ENCODE measurements around the gene CTCF. TPM values are rescaled to one million over a fixed set of nuclear protein-coding genes. Genes with fewer than 3 reads are reported as not detected.
A peak's percentile ranks its signal among the peaks of the same experiment; 100 is the strongest.

The CTCF gene
- total and polyA plus RNA-seq, 2 experiments from 2014 or later: 35.5 to 46.0 TPM

DNA sequence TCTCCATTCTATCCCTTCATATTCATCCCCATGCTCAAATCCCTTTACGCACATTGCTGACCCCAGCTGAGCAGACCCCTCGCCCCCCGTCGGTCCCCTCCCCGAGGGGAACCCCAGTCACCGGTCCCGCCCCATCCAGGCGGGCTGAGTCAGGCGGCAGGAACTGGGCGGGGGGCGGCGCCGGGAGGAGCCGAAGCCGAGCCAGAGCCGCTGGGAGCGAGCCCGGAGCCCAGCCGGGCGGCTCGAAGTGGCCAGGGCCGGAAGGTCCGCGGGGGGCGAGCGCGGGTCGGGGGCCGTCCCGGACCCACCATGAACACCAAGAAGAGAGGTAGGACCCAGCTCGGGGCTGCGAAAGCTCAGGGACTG is 25.1 kb upstream of the CTCF start:
- H3K27ac ChIP-seq: peak overlapping the region; percentile 56
- H2AFZ ChIP-seq: peak overlapping the region; percentile 66
- peaks cover 38% of the 10 kb centered on the region for H4K20me1 ChIP-seq (ENCODE audit: insufficient read depth, poor library complexity, severe bottlenecking)
- no peaks in the 10 kb centered on the region for H3K9me2 ChIP-seq (replicated peaks; ENCODE audit: insufficient read depth)
- peaks cover 13% of the 10 kb centered on the region for H3K4me1 ChIP-seq (ENCODE audit: insufficient read depth)
- WGBS (ENCODE audit: low lambda C conversion rate, missing lambda C conversion rate): 0% methylated on average over 2 of the region's 32 CpGs
- H3K4me3 ChIP-seq: peak overlapping the region; percentile 82
- TF ChIP-seq EZH2 (IDR thresholded peaks at IDR 0.05; ENCODE audit: borderline replicate concordance): no peak
- no peak for TF ChIP-seq EZH2phosphoT487 (IDR thresholded peaks at IDR 0.05; ENCODE audit: low read depth, severe bottlenecking, unreplicated experiment)
- TF ChIP-seq, protein P1, sequence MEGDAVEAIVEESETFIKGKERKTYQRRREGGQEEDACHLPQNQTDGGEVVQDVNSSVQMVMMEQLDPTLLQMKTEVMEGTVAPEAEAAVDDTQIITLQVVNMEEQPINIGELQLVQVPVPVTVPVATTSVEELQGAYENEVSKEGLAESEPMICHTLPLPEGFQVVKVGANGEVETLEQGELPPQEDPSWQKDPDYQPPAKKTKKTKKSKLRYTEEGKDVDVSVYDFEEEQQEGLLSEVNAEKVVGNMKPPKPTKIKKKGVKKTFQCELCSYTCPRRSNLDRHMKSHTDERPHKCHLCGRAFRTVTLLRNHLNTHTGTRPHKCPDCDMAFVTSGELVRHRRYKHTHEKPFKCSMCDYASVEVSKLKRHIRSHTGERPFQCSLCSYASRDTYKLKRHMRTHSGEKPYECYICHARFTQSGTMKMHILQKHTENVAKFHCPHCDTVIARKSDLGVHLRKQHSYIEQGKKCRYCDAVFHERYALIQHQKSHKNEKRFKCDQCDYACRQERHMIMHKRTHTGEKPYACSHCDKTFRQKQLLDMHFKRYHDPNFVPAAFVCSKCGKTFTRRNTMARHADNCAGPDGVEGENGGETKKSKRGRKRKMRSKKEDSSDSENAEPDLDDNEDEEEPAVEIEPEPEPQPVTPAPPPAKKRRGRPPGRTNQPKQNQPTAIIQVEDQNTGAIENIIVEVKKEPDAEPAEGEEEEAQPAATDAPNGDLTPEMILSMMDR (IDR thresholded peaks at IDR 0.05; ENCODE audit: poor library complexity): no peak
- peaks cover 14% of the 10 kb centered on the region for H3K79me2 ChIP-seq
- H3K4me2 ChIP-seq: peak overlapping the region; percentile 100
- no peaks in the 10 kb centered on the region for H3K36me3 ChIP-seq (replicated peaks; ENCODE audit: insufficient read depth, low read depth)
- no peaks in the 10 kb centered on the region for H3K9me3 ChIP-seq (ENCODE audit: low read depth)
- H3K27me3 ChIP-seq: no peaks in the 10 kb centered on the region
- DNase-seq (ENCODE audit: low spot score): peak; percentile 81

DNA sequence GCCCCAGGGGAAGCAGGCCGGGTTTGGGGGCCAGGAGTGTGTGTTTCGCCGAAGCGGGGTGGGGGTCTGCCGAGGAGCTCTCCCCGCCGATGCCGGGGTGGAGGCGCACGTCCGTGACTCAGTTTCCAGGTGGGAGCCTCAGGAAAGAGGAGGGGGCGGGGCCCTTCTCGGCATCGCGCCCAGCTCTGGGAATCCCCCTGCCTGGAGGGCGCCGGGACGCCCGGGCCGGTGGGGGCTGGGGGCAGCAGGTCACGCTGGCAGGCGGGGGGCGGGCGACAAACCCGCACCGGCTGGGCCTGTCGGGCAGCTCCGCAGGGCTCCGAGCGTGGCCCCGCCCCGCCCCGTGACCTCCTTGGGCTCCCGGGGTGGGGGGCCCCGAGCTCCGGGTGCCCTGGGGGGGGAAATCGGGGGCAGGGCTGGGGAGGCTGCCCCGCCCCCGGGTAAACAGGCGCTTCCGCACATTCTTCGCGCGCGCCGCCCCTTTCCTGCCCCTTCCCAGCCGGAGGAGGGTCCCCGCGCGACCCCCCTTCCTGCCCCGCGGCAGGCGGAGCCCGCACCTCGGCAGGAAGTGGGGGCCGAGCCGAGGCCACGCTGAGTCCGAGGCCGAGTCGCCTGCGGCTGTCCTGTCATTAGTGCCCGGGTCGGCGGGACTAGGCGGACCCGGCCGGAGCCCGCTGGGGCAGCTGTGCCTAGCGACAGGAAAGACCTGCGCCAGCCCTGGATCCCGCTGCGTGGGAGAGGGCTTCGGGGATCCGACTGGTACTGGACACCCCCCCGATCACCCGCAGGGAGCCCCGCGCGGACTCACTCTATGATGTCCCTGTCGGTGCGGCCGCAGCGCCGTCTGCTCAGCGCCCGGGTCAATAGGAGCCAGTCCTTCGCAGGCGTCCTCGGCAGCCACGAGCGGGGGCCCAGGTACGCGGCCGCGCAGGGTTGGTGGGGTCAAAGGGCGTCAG is 24.4 kb upstream of the CTCF start:
- TF ChIP-seq, protein P1 (IDR thresholded peaks at IDR 0.05; ENCODE audit: poor library complexity): no peak
- TF ChIP-seq EZH2 (IDR thresholded peaks at IDR 0.05; ENCODE audit: borderline replicate concordance): peak; percentile 3
- H3K4me3 ChIP-seq: peak overlapping the region; percentile 82
- H4K20me1 ChIP-seq (ENCODE audit: insufficient read depth, poor library complexity, severe bottlenecking): peaks cover 38% of the 10 kb centered on the region
- H3K36me3 ChIP-seq (replicated peaks; ENCODE audit: insufficient read depth, low read depth): no peaks in the 10 kb centered on the region
- H3K9me3 ChIP-seq (ENCODE audit: low read depth): no peaks in the 10 kb centered on the region
- peaks cover 13% of the 10 kb centered on the region for H3K4me1 ChIP-seq (ENCODE audit: insufficient read depth)
- peak overlapping the region; percentile 100 for H3K4me2 ChIP-seq
- H3K9me2 ChIP-seq (replicated peaks; ENCODE audit: insufficient read depth): no peaks in the 10 kb centered on the region
- DNase-seq (ENCODE audit: low spot score): peak; percentile 79
- peaks cover 9% of the 10 kb centered on the region for H3K79me2 ChIP-seq
- peak overlapping the region; percentile 56 for H3K27ac ChIP-seq
- H2AFZ ChIP-seq: peak overlapping the region; percentile 66
- 2% methylated on average over 36 of the region's 97 CpGs for WGBS (ENCODE audit: low lambda C conversion rate, missing lambda C conversion rate)
- H3K27me3 ChIP-seq: no peaks in the 10 kb centered on the region

DNA sequence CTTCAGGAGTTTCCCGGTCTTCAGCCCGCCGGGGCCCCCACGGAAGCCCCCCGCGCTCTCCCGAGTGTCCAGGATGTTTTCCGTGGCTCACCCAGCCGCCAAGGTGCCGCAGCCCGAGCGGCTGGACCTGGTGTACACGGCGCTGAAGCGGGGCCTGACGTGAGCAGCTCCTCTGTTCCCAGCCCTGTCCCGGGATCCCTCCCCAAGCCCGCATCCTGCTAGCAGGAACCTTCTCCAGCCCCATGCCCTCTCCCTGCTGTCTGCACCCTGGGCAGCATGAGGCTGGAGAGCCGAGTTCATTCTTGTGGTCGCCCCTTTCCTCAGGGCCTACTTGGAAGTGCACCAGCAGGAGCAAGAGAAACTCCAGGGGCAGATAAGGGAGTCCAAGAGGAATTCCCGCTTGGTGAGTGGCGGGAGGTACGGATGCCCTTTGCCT is 23.6 kb upstream of the CTCF start:
- H3K79me2 ChIP-seq: peaks cover 6% of the 10 kb centered on the region
- H3K4me1 ChIP-seq (ENCODE audit: insufficient read depth): peaks cover 13% of the 10 kb centered on the region
- DNase-seq (ENCODE audit: low spot score): no peak
- TF ChIP-seq EZH2 (IDR thresholded peaks at IDR 0.05; ENCODE audit: borderline replicate concordance) (no peak), EZH2phosphoT487 (IDR thresholded peaks at IDR 0.05; ENCODE audit: low read depth, severe bottlenecking, unreplicated experiment) (no peak)
- TF ChIP-seq, protein P1 (IDR thresholded peaks at IDR 0.05; ENCODE audit: poor library complexity): no peak
- H3K27ac ChIP-seq: peak overlapping the region; percentile 23
- no peak overlapping the region for H2AFZ ChIP-seq
- H3K9me2 ChIP-seq (replicated peaks; ENCODE audit: insufficient read depth): no peaks in the 10 kb centered on the region
- no peaks in the 10 kb centered on the region for H3K36me3 ChIP-seq (replicated peaks; ENCODE audit: insufficient read depth, low read depth)
- no peaks in the 10 kb centered on the region for H3K27me3 ChIP-seq
- H4K20me1 ChIP-seq (ENCODE audit: insufficient read depth, poor library complexity, severe bottlenecking): peaks cover 38% of the 10 kb centered on the region
- WGBS (ENCODE audit: low lambda C conversion rate, missing lambda C conversion rate): 36% methylated on average over 16 of the region's 23 CpGs
- peak overlapping the region; percentile 82 for H3K4me3 ChIP-seq
- H3K4me2 ChIP-seq: peak overlapping the region; percentile 100
- no peaks in the 10 kb centered on the region for H3K9me3 ChIP-seq (ENCODE audit: low read depth)
